Progenitor cell of endocrine pancreas (in vitro differentiated cells): ENCODE measurements around the gene SPARCL1. TPM values are rescaled to one million over a fixed set of nuclear protein-coding genes. Genes with fewer than 3 reads are reported as not detected.
"Not testable (repeated sequence)": the region's sequence is repeated elsewhere in the genome, so short reads cannot be mapped to it uniquely, and the experiment has no call there.

Source experiments
- DNase-seq: peaks from one replicate; pipeline ENCODE4 v3.0.0; 2021; ENCODE audit warnings: low spot score; ENCODE audit not compliant: unreplicated experiment
- H3K27ac Mint-ChIP-seq: 2 replicates; pipeline ENCODE4 v1.8.0; 2021; ENCODE audit warnings: mild to moderate bottlenecking, moderate library complexity, mixed read lengths
- H3K27me3 Mint-ChIP-seq: 2 replicates; pipeline ENCODE4 v1.8.0; 2021; ENCODE audit warnings: mixed read lengths
- H3K36me3 Mint-ChIP-seq: 2 replicates; pipeline ENCODE4 v1.8.0; 2022; ENCODE audit warnings: mixed read lengths; ENCODE audit not compliant: insufficient read depth
- H3K4me1 Mint-ChIP-seq: 2 replicates; pipeline ENCODE4 v1.8.0; 2021; ENCODE audit warnings: low read depth, mixed read lengths
- H3K4me3 Mint-ChIP-seq: 2 replicates; pipeline ENCODE4 v1.8.0; 2021; ENCODE audit warnings: low read depth, mild to moderate bottlenecking, moderate library complexity, mixed read lengths
- H3K9me3 Mint-ChIP-seq: 2 replicates; pipeline ENCODE4 v1.8.0; 2021; ENCODE audit warnings: low read depth, mixed read lengths
- total RNA-seq: library from RNA; stranded (reverse); gene quantifications from 2 replicates; pipeline ENCODE4 v1.2.1, GENCODE V29; 2021
- TF ChIP-seq, protein P1 (sequence below): fragments of 200-600 bp; sonication (generic); IDR thresholded peaks from one replicate; pipeline ENCODE4 v1.5.0; 2021; ENCODE audit warnings: antibody characterized with exemption, mild to moderate bottlenecking; ENCODE audit not compliant: unreplicated experiment

Gene SPARCL1
- total RNA-seq, 1 donor from 2014 or later, result 0.41 TPM

DNA sequence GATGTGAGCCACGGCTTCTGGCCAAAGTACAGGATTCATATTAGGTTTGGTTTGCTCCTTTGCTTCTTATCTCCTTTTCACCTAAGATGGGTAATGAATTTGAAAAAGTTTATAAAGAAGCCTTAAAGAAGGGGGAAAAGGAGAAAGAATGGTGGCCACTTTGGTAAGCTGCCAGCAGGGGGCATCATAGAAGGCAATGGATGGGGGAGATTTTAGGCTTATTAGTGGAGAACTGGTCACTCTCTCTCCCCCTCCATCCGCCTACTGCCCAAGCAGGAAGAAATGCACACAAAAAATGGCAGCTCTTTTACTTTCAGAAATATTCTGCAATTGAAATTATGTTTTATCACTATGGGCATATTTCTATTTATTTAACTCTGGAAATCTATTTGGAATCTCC lies 32.0 kb downstream of the SPARCL1 start:
- Mint-ChIP-seq H3K27me3 (no peaks in the 10 kb centered on the region), H3K9me3 (no peaks in the 10 kb centered on the region), H3K27ac (no peak overlapping the region), H3K36me3 (no peaks in the 10 kb centered on the region), H3K4me1 (peaks cover 5% of the 10 kb centered on the region), H3K4me3 (no peak overlapping the region)
- TF ChIP-seq, protein P1, sequence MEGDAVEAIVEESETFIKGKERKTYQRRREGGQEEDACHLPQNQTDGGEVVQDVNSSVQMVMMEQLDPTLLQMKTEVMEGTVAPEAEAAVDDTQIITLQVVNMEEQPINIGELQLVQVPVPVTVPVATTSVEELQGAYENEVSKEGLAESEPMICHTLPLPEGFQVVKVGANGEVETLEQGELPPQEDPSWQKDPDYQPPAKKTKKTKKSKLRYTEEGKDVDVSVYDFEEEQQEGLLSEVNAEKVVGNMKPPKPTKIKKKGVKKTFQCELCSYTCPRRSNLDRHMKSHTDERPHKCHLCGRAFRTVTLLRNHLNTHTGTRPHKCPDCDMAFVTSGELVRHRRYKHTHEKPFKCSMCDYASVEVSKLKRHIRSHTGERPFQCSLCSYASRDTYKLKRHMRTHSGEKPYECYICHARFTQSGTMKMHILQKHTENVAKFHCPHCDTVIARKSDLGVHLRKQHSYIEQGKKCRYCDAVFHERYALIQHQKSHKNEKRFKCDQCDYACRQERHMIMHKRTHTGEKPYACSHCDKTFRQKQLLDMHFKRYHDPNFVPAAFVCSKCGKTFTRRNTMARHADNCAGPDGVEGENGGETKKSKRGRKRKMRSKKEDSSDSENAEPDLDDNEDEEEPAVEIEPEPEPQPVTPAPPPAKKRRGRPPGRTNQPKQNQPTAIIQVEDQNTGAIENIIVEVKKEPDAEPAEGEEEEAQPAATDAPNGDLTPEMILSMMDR, result peak; percentile 33
- no peak for DNase-seq

DNA sequence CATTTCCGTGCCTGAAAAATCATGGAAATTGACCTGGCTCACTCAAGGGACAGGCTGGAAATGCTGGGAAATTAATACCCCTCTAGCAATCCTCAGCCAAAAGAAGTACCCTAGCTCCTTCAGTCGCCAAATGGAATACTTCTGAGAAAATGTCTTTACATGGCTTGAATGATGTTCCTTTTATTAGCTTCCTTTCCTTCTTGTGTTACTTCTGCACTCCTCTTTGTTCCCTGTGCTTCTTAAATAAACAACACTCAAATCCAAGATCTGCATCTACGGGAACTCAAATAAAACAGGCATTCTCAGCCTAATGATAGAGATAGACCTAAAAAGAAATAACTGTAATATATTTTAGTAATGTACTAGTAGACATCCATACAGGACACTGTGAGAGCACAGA lies 36.1 kb downstream of the SPARCL1 start:
- Mint-ChIP-seq H3K9me3 (no peaks in the 10 kb centered on the region), H3K36me3 (peaks cover 1% of the 10 kb centered on the region), H3K4me3 (no peak overlapping the region), H3K27me3 (no peaks in the 10 kb centered on the region), H3K27ac (no peak overlapping the region), H3K4me1 (peaks cover 5% of the 10 kb centered on the region)
- TF ChIP-seq, protein P1, result no peak
- no peak for DNase-seq

DNA sequence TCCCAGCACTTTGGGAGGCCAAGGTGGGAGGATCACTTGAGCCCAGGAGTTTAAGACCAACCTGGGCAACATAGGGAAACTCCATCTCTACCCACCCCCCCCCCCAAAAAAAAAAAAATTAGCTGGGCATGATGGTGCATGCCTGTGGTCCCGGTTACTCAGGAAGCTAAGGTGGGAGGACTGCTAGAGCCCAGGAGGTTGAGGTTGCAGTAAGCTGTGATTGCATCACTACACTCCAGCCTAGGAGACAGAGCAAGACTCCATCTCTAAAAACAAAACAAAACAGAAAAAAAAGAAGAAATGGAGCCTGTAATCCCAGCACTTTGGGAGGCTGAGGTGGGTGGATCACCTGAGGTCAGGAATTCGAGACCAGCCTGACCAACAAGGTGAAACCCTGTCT lies 37.3 kb downstream of the SPARCL1 start:
- not testable (repeated sequence) for H3K36me3 Mint-ChIP-seq, H3K4me3 Mint-ChIP-seq, H3K4me1 Mint-ChIP-seq, H3K9me3 Mint-ChIP-seq, H3K27me3 Mint-ChIP-seq, H3K27ac Mint-ChIP-seq, DNase-seq

DNA sequence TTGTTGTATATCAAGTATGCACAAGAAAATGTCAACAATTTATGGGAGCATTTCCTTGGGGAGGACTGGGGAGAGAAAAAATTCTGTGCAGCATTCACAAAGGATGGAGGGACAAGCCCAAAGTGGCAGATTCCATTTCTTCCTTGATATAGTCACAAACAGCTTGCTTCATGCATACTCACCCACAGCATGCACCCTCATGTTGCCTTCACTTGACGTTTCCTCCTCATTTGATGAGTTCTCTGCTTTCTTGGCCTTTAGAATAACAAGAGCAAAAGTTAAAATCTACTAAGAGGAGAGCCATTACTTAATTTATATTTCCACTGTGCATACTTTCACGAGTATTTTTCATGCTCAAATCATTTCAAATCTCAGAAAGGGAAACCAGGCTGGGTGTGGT lies 37.7 kb downstream of the SPARCL1 start:
- Mint-ChIP-seq H3K4me3 (no peak overlapping the region), H3K36me3 (peaks cover 7% of the 10 kb centered on the region), H3K4me1 (peaks cover 5% of the 10 kb centered on the region), H3K9me3 (no peaks in the 10 kb centered on the region), H3K27ac (no peak overlapping the region), H3K27me3 (no peaks in the 10 kb centered on the region)
- TF ChIP-seq, protein P1, result no peak
- DNase-seq, result no peak

DNA sequence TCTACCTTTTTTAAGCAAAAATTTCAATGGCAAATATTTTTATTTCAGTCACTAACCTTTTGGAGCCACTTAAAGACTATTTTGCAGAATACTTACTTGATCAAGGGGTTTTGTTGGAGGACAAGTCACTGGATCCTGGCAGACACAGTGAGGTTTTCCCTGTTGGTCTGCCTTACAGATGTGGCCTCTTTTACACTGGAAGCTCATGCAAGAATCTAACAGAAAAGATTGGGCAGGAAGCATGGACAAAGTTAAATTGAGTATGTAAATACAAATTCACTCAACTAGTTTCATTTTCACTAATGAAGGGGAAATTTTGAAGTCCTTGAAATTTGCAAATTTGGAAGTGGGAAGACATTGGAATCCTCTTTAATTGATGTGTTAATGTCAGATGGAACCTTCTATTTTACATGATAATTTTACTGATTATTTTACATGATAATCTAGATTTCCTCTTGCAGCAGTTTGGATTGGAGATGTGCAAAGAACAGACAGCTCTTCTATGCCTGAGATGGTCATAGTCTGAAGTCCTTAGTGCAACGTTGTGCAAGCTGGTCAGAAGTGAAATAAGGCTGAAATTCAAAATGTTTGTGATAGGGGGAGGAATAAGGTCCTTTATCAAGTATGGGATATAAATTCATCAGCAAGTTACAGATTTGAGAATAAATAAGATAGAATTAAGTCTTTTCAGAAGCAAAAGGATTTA lies 38.4 kb downstream of the SPARCL1 start:
- H3K4me3 Mint-ChIP-seq, result no peak overlapping the region
- no peaks in the 10 kb centered on the region for H3K27me3 Mint-ChIP-seq
- TF ChIP-seq, protein P1, result no peak
- H3K36me3 Mint-ChIP-seq, result peaks cover 12% of the 10 kb centered on the region
- H3K9me3 Mint-ChIP-seq, result peaks cover 3% of the 10 kb centered on the region
- DNase-seq, result no peak
- no peak overlapping the region for H3K27ac Mint-ChIP-seq
- H3K4me1 Mint-ChIP-seq, result peaks cover 5% of the 10 kb centered on the region

DNA sequence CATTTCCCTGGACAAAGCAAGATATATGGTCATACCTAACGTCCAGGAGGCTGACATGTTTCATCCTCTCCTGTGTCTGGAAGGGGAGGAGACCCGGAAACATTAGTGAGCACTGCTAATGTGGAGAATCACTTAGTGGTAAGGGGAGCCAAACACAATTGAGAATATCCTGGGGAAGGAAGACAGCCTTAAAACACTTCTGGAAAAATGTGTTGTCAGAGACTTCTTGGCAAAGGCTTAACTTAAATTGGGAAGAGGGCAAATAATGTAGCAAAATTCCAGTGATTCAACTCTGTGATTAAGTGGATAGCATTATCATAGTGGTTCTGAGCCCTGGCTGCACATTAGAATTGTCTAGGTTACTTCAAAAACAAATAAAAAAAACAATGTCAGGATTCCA lies 39.5 kb downstream of the SPARCL1 start:
- TF ChIP-seq, protein P1, result no peak
- no peak for DNase-seq
- Mint-ChIP-seq H3K4me3 (no peak overlapping the region), H3K4me1 (peaks cover 5% of the 10 kb centered on the region), H3K27ac (no peak overlapping the region), H3K27me3 (no peaks in the 10 kb centered on the region), H3K36me3 (peaks cover 12% of the 10 kb centered on the region), H3K9me3 (peaks cover 5% of the 10 kb centered on the region)

DNA sequence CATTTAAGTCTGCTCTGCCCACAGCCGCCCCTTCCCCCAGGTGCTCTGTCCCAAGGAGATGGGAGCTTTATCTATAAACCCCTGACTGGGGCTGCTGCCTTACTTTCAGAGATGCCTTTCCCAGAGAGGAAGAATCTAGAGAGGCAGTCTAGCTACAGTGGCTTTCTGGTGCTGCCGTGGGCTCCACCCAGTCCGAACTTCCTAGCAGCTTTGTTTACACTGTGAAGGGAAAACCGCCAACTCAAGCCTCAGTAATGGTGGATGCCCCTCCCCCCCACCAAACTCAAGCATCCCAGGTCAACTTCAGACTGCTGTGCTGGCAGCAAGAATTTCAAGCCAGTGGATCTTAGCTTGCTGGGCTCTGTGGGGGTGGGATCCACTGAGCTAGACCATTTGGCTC lies 40.5 kb downstream of the SPARCL1 start:
- H3K27me3 Mint-ChIP-seq, H3K4me1 Mint-ChIP-seq, H3K27ac Mint-ChIP-seq, H3K4me3 Mint-ChIP-seq, DNase-seq: not testable (repeated sequence)
- Mint-ChIP-seq H3K9me3 (peaks cover 10% of the 10 kb centered on the region), H3K36me3 (peaks cover 17% of the 10 kb centered on the region)

DNA sequence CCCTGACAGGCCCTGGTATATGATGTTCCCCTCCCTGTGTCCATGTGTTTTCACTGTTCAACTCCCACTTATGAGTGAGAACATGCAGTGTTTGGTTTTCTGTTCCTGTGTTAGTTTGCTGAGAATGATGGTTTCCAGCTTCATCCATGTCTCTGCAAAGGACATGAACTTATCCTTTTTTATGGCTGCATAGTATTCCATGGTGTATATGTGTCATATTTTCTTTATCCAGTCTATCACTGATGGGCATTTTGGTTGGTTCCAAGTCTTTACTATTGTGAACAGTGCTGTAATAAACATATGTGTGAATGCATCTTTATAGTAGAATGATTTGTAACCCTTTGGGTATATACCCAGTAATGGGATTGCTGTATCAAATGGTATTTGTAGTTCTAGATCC lies 45.9 kb downstream of the SPARCL1 start:
- not testable (repeated sequence) for DNase-seq, H3K4me1 Mint-ChIP-seq, H3K4me3 Mint-ChIP-seq, H3K27me3 Mint-ChIP-seq, H3K27ac Mint-ChIP-seq
- Mint-ChIP-seq H3K9me3 (peaks cover 10% of the 10 kb centered on the region), H3K36me3 (peaks cover 22% of the 10 kb centered on the region)
